Testis (tissue), 2 donors: ENCODE measurements around the gene CCL26.

Experiments
- CTCF ChIP-seq, 3 experiments: fragments of 450-650 bp in 2 of 3; fragments of 200-600 bp in 1 of 3; sonication (generic) in 1 of 3; IDR thresholded peaks; one replicate each; pipeline ENCODE4 v1.5.1; 2016 to 2019; ENCODE audit warnings: antibody characterized with exemption in 3 of 3, mild to moderate bottlenecking in 2 of 3, moderate library complexity in 1 of 3
- POLR2A ChIP-seq: fragments of 450-650 bp; IDR thresholded peaks from one replicate; pipeline ENCODE4 v1.6.1; 2017; ENCODE audit warnings: antibody characterized with exemption, mild to moderate bottlenecking, moderate library complexity

GRCh38 chr7:75804004-75804403 is 32.0 kb upstream of the CCL26 start:
- TF ChIP-seq POLR2A, result no peak
- no peak for TF ChIP-seq CTCF (IDR thresholded peaks at IDR 0.05)
